Measurements from ENCODE around the gene PTHLH. TPM values are rescaled to one million over a fixed set of nuclear protein-coding genes. Genes with fewer than 3 reads are reported as not detected.

The PTHLH gene
- total RNA-seq = 0.86 TPM

- DNase-seq (ENCODE audit: low spot score) = no peak
Measured at GRCh38 chr12:27972721-27973120, at the start of gene PTHLH. Gene PTHLH, minus strand, starts transcription at chr12:27972733. Its CDS starts 3,239 bp downstream, at chr12:27969494.

GRCh38 chr12:28021704-28022103 is 49.2 kb upstream of the PTHLH start:
- no peak for DNase-seq (ENCODE audit: low spot score)

- no peak for DNase-seq (ENCODE audit: low spot score)
Measured at GRCh38 chr12:28017873-28018255, 45.3 kb upstream of the PTHLH start.

GRCh38 chr12:28017126-28017872 is 44.8 kb upstream of the PTHLH start:
- DNase-seq (ENCODE audit: low spot score) = no peak

GRCh38 chr12:28015165-28015564 is 42.6 kb upstream of the PTHLH start:
- no peak for DNase-seq (ENCODE audit: low spot score)

GRCh38 chr12:28014196-28014595 is 41.7 kb upstream of the PTHLH start:
- no peak for DNase-seq (ENCODE audit: low spot score)

- DNase-seq (ENCODE audit: low spot score) = no peak
Measured at GRCh38 chr12:28012333-28012918, 39.9 kb upstream of the PTHLH start.

GRCh38 chr12:28010036-28010435 is 37.5 kb upstream of the PTHLH start:
- no peak for DNase-seq (ENCODE audit: low spot score)

- DNase-seq (ENCODE audit: low spot score) = no peak
Measured at GRCh38 chr12:27999970-28000369, 27.4 kb upstream of the PTHLH start.

GRCh38 chr12:27999521-27999920 is 27.0 kb upstream of the PTHLH start:
- no peak for DNase-seq (ENCODE audit: low spot score)

GRCh38 chr12:27998658-27999057 is 26.1 kb upstream of the PTHLH start:
- no peak for DNase-seq (ENCODE audit: low spot score)

GRCh38 chr12:27998170-27998569 is 25.6 kb upstream of the PTHLH start:
- no peak for DNase-seq (ENCODE audit: low spot score)

- no peak for DNase-seq (ENCODE audit: low spot score)
Measured at GRCh38 chr12:27996761-27997160, 24.2 kb upstream of the PTHLH start.

GRCh38 chr12:27995406-27995805 is 22.9 kb upstream of the PTHLH start:
- DNase-seq (ENCODE audit: low spot score) = no peak

- DNase-seq (ENCODE audit: low spot score) = no peak
Measured at GRCh38 chr12:27988594-27989233, 16.2 kb upstream of the PTHLH start.

- no peak for DNase-seq (ENCODE audit: low spot score)
Measured at GRCh38 chr12:27987331-27987730, 14.8 kb upstream of the PTHLH start.

GRCh38 chr12:27984275-27984674 is 11.7 kb upstream of the PTHLH start:
- DNase-seq (ENCODE audit: low spot score) = no peak

GRCh38 chr12:27982951-27983350 is 10.4 kb upstream of the PTHLH start:
- no peak for DNase-seq (ENCODE audit: low spot score)

GRCh38 chr12:27982385-27982784 is 9.9 kb upstream of the PTHLH start:
- no peak for DNase-seq (ENCODE audit: low spot score)

GRCh38 chr12:27981874-27982273 is 9.3 kb upstream of the PTHLH start:
- no peak for DNase-seq (ENCODE audit: low spot score)

GRCh38 chr12:27979145-27979544 is 6.6 kb upstream of the PTHLH start:
- DNase-seq (ENCODE audit: low spot score) = no peak

GRCh38 chr12:27975222-27976136 is 2.9 kb upstream of the PTHLH start:
- no peak for DNase-seq (ENCODE audit: low spot score)
